HepG2 (cell line): ENCODE data around the gene ING1. TPM values are rescaled to one million over a fixed set of nuclear protein-coding genes. Genes with fewer than 3 reads are reported as not detected.

ENCODE experiments used
- CHD4 ChIP-seq: fragments of 200-600 bp; sonication (generic); IDR thresholded peaks from 2 replicates; pipeline ENCODE4 v1.7.0; 2017; ENCODE audit warnings: mild to moderate bottlenecking, low read length, borderline replicate concordance
- GZF1 ChIP-seq: sonication (generic); formaldehyde crosslinking; IDR thresholded peaks from 2 replicates; pipeline ENCODE4 v1.5.1; 2020; ENCODE audit warnings: mild to moderate bottlenecking, missing genetic modification reagents
- HBP1 ChIP-seq: IDR thresholded peaks from 2 replicates; pipeline ENCODE4 v1.6.1; 2016; ENCODE audit warnings: low read depth, control low read depth
- HOXA5 ChIP-seq: sonication (generic); formaldehyde crosslinking; IDR thresholded peaks from 2 replicates; pipeline ENCODE4 v1.4.0; 2020; ENCODE audit warnings: missing genetic modification reagents
- KDM5B ChIP-seq: sonication (generic); formaldehyde crosslinking; IDR thresholded peaks from 2 replicates; pipeline ENCODE4 v1.4.0; 2020; ENCODE audit warnings: missing genetic modification reagents, mild to moderate bottlenecking, borderline replicate concordance
- KLF9 ChIP-seq: IDR thresholded peaks from 2 replicates; pipeline ENCODE4 v1.6.1; 2016; ENCODE audit warnings: low read depth
- NFE2 ChIP-seq: sonication (generic); formaldehyde crosslinking; IDR thresholded peaks from 2 replicates; pipeline ENCODE4 v1.4.0; 2020; ENCODE audit warnings: missing genetic modification reagents
- NR2F1 ChIP-seq, 2 experiments: fragments of 450-650 bp in 1 of 2; formaldehyde crosslinking in 1 of 2; IDR thresholded peaks; 2 replicates each; pipeline versions ENCODE4 v1.5.0 to v1.6.1; 2016 to 2020; ENCODE audit warnings: mild to moderate bottlenecking in 1 of 2, missing compliant biosample characterization in 1 of 2, missing genetic modification reagents in 1 of 2, moderate library complexity in 1 of 2
- SETDB1 ChIP-seq: sonication (generic); formaldehyde crosslinking; IDR thresholded peaks from 2 replicates; pipeline ENCODE4 v1.5.1; 2020; ENCODE audit warnings: missing genetic modification reagents, mild to moderate bottlenecking, borderline replicate concordance
- THRA ChIP-seq: sonication (generic); formaldehyde crosslinking; IDR thresholded peaks from 2 replicates; pipeline ENCODE4 v1.4.0; 2020; ENCODE audit warnings: missing genetic modification reagents, borderline replicate concordance
- THYN1 ChIP-seq: sonication (generic); formaldehyde crosslinking; IDR thresholded peaks from 2 replicates; pipeline ENCODE4 v1.8.1; 2023; ENCODE audit warnings: low read depth, mild to moderate bottlenecking, moderate library complexity, missing genetic modification reagents, borderline replicate concordance
- TOE1 ChIP-seq: sonication (generic); formaldehyde crosslinking; IDR thresholded peaks from 2 replicates; pipeline ENCODE4 v1.4.0; 2020; ENCODE audit warnings: mild to moderate bottlenecking, missing genetic modification reagents
- ZBTB49 ChIP-seq: sonication (generic); formaldehyde crosslinking; IDR thresholded peaks from 2 replicates; pipeline ENCODE4 v1.4.0; 2020; ENCODE audit warnings: missing genetic modification reagents, borderline replicate concordance
- ZFY ChIP-seq: sonication (generic); formaldehyde crosslinking; IDR thresholded peaks from 2 replicates; pipeline ENCODE4 v1.4.0; 2020; ENCODE audit warnings: missing genetic modification reagents
- ZNF18 ChIP-seq: sonication (generic); formaldehyde crosslinking; IDR thresholded peaks from 2 replicates; pipeline ENCODE4 v1.8.0; 2022; ENCODE audit warnings: mild to moderate bottlenecking, missing genetic modification reagents; ENCODE audit not compliant: insufficient replicate concordance
- ZNF800 ChIP-seq: sonication (generic); formaldehyde crosslinking; IDR thresholded peaks from 2 replicates; pipeline ENCODE4 v1.4.0; 2020; ENCODE audit warnings: missing genetic modification reagents
- ZNF839 ChIP-seq: sonication (generic); formaldehyde crosslinking; IDR thresholded peaks from 2 replicates; pipeline ENCODE4 v1.4.0; 2020; ENCODE audit warnings: missing genetic modification reagents, mild to moderate bottlenecking, borderline replicate concordance
- ZSCAN30 ChIP-seq: sonication (generic); formaldehyde crosslinking; IDR thresholded peaks from 2 replicates; pipeline ENCODE4 v1.5.0; 2020; ENCODE audit warnings: mild to moderate bottlenecking, missing genetic modification reagents
- polyA plus RNA-seq, 8 experiments: library from polyadenylated mRNA; depleted of rRNA in 3 of 8; stranded (reverse) in 7 of 8; unstranded in 1 of 8; fragments of >200 nt; fragmentation: Illumina TruSeq in 4 of 8; extraction: Trizol in 4 of 8; gene quantifications; 2 replicates each; pipeline versions ENCODE4 v1.2.1 to v1.2.3, GENCODE V29; 2011 to 2016; ENCODE audit warnings: low read depth in 4 of 8, missing spikeins in 1 of 8, mixed read lengths in 1 of 8; ENCODE audit not compliant: insufficient read depth in 1 of 8
- total RNA-seq, 5 experiments: library from RNA; depleted of rRNA; stranded (reverse); fragments of >200 nt; fragmentation: Illumina TruSeq; extraction: Trizol; gene quantifications; 2 replicates each; pipeline ENCODE4 v1.2.3, GENCODE V29; 2016; ENCODE audit warnings: low read depth in 1 of 5

Gene ING1
- total and polyA plus RNA-seq, 2 of the 13 experiments (the other 11 are each of a cell fraction or from before 2014, with no cell fraction given) = 8.1 to 16.1 TPM

GRCh38 chr13:110712081-110712848 is 1.2 kb upstream of the ING1 start (continued):
- TF ChIP-seq ZBTB49 (CRISPR knock-in tag) = no peak
- TF ChIP-seq CHD4 = no peak; the same call in 1 of the 2 replicates
- TF ChIP-seq ZNF18 (CRISPR knock-in tag) = no peak
- TF ChIP-seq GZF1 (CRISPR knock-in tag) = no peak
- TF ChIP-seq THRA = no peak
- peak; percentile 46 for TF ChIP-seq ZFY (CRISPR knock-in tag)
- no peak for TF ChIP-seq NR2F1 (CRISPR knock-in tag; IDR thresholded peaks at IDR 0.05)
- TF ChIP-seq HBP1 (CRISPR knock-in tag) = 0 out of 2 replicates have a peak, but pooled peaks have one; percentile 37
- TF ChIP-seq ZSCAN30 = no peak
- TF ChIP-seq ZNF800 (CRISPR knock-in tag) = no peak
- TF ChIP-seq SETDB1 (CRISPR knock-in tag) = no peak
- TF ChIP-seq NFE2 = no peak
- peak; percentile 34; the same call in 1 of the 2 replicates for TF ChIP-seq HOXA5
- no peak for TF ChIP-seq TOE1
- TF ChIP-seq THYN1 (CRISPR knock-in tag) = no peak
- TF ChIP-seq KLF9 (CRISPR knock-in tag) = 0 out of 2 replicates have a peak, but pooled peaks have one; percentile 9
- TF ChIP-seq ZNF839 = no peak; the same call in 1 of the 2 replicates
- TF ChIP-seq KDM5B (CRISPR knock-in tag) = no peak; the same call in 1 of the 2 replicates
